Measurements from ENCODE around the gene ZNF829. TPM values are rescaled to one million over a fixed set of nuclear protein-coding genes. Genes with fewer than 3 reads are reported as not detected.

The ZNF829 gene
- polyA plus RNA-seq, 1 donor from 2014 or later = 1.9 TPM

DNA sequence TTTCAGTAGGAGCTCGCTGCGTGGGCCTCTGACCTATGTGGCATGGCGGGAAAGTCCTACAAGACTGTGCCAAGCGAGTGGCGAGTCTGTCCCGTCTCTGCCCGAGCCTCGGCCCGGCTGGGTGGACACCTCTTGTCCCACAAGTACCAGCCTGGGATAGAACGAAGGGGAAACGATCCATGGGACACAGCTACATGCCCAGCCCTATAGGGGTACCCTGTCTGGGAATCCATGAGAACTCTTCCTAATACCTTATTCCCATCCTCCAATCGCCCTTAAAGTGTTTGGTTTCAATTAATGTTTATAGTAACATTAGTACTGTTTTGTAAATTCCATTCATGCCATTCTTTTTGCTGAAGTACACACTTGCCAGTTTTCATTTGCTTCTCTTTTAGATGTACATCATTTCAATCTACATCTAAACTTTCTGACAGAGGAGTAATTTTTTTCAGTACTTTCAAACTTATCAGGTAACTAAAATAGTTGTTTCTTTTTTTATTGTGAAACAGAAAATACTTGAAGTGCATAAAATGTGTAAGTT lies 77.2 kb downstream of the ZNF829 start:
- H3F3A ChIP-seq (ENCODE audit: insufficient read depth, low read length, poor library complexity, severe bottlenecking) = no peaks in the 10 kb centered on the region
- peak overlapping the region; percentile 97 for H3K9ac ChIP-seq (ENCODE audit: low read length)
- peak overlapping the region; percentile 88 for H3K4me3 ChIP-seq (ENCODE audit: low read length)
- H3K36me3 ChIP-seq (ENCODE audit: insufficient read depth, low read length) = peaks cover 3% of the 10 kb centered on the region
- no peaks in the 10 kb centered on the region for H4K20me1 ChIP-seq (ENCODE audit: insufficient read depth)
- H3K9me3 ChIP-seq (ENCODE audit: low read length) = no peaks in the 10 kb centered on the region
- H3K27ac ChIP-seq (ENCODE audit: low read length) = peak overlapping the region; percentile 98
- TF ChIP-seq EP300 (conservative IDR thresholded peaks at IDR 0.05; ENCODE audit: poor library complexity, severe bottlenecking) (no peak), MXI1 (conservative IDR thresholded peaks at IDR 0.05; ENCODE audit: poor library complexity, severe bottlenecking) (no peak), SMC3 (conservative IDR thresholded peaks at IDR 0.05; ENCODE audit: poor library complexity) (no peak), RAD21 (conservative IDR thresholded peaks at IDR 0.05) (no peak), TAF1 (IDR thresholded peaks at IDR 0.05; ENCODE audit: low read depth) (no peak), POLR2AphosphoS5 (IDR thresholded peaks at IDR 0.05) (no peak), EZH2 (IDR thresholded peaks at IDR 0.05; ENCODE audit: borderline replicate concordance, insufficient read depth, low read length, poor library complexity, severe bottlenecking) (no peak)
- TF ChIP-seq, protein P1, sequence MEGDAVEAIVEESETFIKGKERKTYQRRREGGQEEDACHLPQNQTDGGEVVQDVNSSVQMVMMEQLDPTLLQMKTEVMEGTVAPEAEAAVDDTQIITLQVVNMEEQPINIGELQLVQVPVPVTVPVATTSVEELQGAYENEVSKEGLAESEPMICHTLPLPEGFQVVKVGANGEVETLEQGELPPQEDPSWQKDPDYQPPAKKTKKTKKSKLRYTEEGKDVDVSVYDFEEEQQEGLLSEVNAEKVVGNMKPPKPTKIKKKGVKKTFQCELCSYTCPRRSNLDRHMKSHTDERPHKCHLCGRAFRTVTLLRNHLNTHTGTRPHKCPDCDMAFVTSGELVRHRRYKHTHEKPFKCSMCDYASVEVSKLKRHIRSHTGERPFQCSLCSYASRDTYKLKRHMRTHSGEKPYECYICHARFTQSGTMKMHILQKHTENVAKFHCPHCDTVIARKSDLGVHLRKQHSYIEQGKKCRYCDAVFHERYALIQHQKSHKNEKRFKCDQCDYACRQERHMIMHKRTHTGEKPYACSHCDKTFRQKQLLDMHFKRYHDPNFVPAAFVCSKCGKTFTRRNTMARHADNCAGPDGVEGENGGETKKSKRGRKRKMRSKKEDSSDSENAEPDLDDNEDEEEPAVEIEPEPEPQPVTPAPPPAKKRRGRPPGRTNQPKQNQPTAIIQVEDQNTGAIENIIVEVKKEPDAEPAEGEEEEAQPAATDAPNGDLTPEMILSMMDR (IDR thresholded peaks at IDR 0.05; ENCODE audit: poor library complexity, severe bottlenecking) = no peak
- TF ChIP-seq, protein P2, sequence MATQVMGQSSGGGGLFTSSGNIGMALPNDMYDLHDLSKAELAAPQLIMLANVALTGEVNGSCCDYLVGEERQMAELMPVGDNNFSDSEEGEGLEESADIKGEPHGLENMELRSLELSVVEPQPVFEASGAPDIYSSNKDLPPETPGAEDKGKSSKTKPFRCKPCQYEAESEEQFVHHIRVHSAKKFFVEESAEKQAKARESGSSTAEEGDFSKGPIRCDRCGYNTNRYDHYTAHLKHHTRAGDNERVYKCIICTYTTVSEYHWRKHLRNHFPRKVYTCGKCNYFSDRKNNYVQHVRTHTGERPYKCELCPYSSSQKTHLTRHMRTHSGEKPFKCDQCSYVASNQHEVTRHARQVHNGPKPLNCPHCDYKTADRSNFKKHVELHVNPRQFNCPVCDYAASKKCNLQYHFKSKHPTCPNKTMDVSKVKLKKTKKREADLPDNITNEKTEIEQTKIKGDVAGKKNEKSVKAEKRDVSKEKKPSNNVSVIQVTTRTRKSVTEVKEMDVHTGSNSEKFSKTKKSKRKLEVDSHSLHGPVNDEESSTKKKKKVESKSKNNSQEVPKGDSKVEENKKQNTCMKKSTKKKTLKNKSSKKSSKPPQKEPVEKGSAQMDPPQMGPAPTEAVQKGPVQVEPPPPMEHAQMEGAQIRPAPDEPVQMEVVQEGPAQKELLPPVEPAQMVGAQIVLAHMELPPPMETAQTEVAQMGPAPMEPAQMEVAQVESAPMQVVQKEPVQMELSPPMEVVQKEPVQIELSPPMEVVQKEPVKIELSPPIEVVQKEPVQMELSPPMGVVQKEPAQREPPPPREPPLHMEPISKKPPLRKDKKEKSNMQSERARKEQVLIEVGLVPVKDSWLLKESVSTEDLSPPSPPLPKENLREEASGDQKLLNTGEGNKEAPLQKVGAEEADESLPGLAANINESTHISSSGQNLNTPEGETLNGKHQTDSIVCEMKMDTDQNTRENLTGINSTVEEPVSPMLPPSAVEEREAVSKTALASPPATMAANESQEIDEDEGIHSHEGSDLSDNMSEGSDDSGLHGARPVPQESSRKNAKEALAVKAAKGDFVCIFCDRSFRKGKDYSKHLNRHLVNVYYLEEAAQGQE (IDR thresholded peaks at IDR 0.05; ENCODE audit: borderline replicate concordance) = no peak
- peak overlapping the region; percentile 100 for H3K4me2 ChIP-seq (ENCODE audit: low read length)
- H3K79me2 ChIP-seq (replicated peaks; ENCODE audit: insufficient read depth, low read length) = peaks cover 18% of the 10 kb centered on the region
- H2AFZ ChIP-seq (ENCODE audit: low read depth, low read length) = peak overlapping the region; percentile 90
- no peaks in the 10 kb centered on the region for H3K9me2 ChIP-seq (ENCODE audit: insufficient read depth, low read length)
- H3K27me3 ChIP-seq (ENCODE audit: insufficient read depth, low read depth, low read length) = no peaks in the 10 kb centered on the region

Small RNA genes lying within 50 kb of the gene (small RNA-seq; reads per million reads assigned to genes)
- 0 to 1.2 (median 0) reads per million in 3 experiments for gene RF00019

Other genes starting within 250 kb of the ZNF829 start
- 28.1 and 32.4 TPM in 2 replicates for gene ZNF461, start 249.5 kb downstream of the ZNF829 start, polyA plus RNA-seq
- gene ZNF567, start 228.7 kb downstream of the ZNF829 start, polyA plus RNA-seq = 18.4 and 20.8 TPM in 2 replicates
- gene ZNF850, start 143.5 kb downstream of the ZNF829 start, polyA plus RNA-seq = 0.84 and 1.0 TPM in 2 replicates
- gene ZNF790, start 77.9 kb downstream of the ZNF829 start, polyA plus RNA-seq = 11.0 and 12.0 TPM in 2 replicates
- 15.4 and 20.9 TPM in 2 replicates for gene ZNF345, start 65.4 kb downstream of the ZNF829 start, polyA plus RNA-seq
- 19.2 and 25.1 TPM in 2 replicates for gene ZNF568, start within 50 bp of the ZNF829 start, polyA plus RNA-seq
- gene ZNF420, start 162.1 kb upstream of the ZNF829 start, polyA plus RNA-seq = 27.9 and 34.8 TPM in 2 replicates